Liver (tissue), 9 donors: Measurements from ENCODE around the gene PXDN. TPM values are rescaled to one million over a fixed set of nuclear protein-coding genes. Genes with fewer than 3 reads are reported as not detected.

ENCODE experiments used
- DNase-seq: peaks from one replicate; pipeline ENCODE4 v3.0.0-alpha.2; 2017; ENCODE audit warnings: low spot score
- H3K27ac ChIP-seq, 2 donors: one replicate each; pipeline ENCODE4 v1.7.0; 2013; ENCODE audit warnings: inconsistent platforms in 2 of 2, low read length in 2 of 2, control low read depth in 1 of 2, low read depth in 1 of 2, mild to moderate bottlenecking in 1 of 2
- H3K27me3 ChIP-seq, 4 donors: one replicate each; pipeline versions ENCODE4 v1.6.1 to v1.7.0; 2013; ENCODE audit warnings: low read length in 3 of 4, inconsistent platforms in 1 of 4, mild to moderate bottlenecking in 1 of 4, moderate library complexity in 1 of 4; ENCODE audit not compliant: control insufficient read depth in 4 of 4, insufficient read depth in 4 of 4
- H3K36me3 ChIP-seq, 4 donors: one replicate each; pipeline versions ENCODE4 v1.6.1 to v1.7.0; 2013; ENCODE audit warnings: low read length in 3 of 4, mild to moderate bottlenecking in 3 of 4, low read depth in 1 of 4, moderate library complexity in 1 of 4; ENCODE audit not compliant: control insufficient read depth in 4 of 4, insufficient read depth in 3 of 4
- H3K4me1 ChIP-seq, 4 donors: one replicate each; pipeline versions ENCODE4 v1.6.1 to v1.7.0; 2013; ENCODE audit warnings: low read length in 3 of 4, mild to moderate bottlenecking in 3 of 4, moderate library complexity in 1 of 4; ENCODE audit not compliant: control insufficient read depth in 4 of 4, insufficient read depth in 4 of 4
- H3K4me3 ChIP-seq, 3 donors: one replicate each; pipeline versions ENCODE4 v1.6.1 to v1.7.0; 2013; ENCODE audit warnings: low read length in 3 of 3, control low read depth in 1 of 3, low read depth in 1 of 3, mild to moderate bottlenecking in 1 of 3
- H3K9ac ChIP-seq, 2 donors: one replicate each; pipeline ENCODE4 v1.7.0; 2013; ENCODE audit warnings: low read length in 2 of 2, mild to moderate bottlenecking in 2 of 2, moderate library complexity in 2 of 2, control low read depth in 1 of 2, low read depth in 1 of 2
- H3K9me3 ChIP-seq, 4 donors: one replicate each; pipeline versions ENCODE4 v1.6.1 to v1.7.0; 2013; ENCODE audit warnings: low read length in 3 of 4; ENCODE audit not compliant: control insufficient read depth in 4 of 4
- ATF3 ChIP-seq: IDR thresholded peaks from 2 replicates; pipeline ENCODE4 v1.6.1; 2016; ENCODE audit warnings: antibody characterized with exemption
- EGR1 ChIP-seq, 2 donors: IDR thresholded peaks; 2 replicates each; pipeline ENCODE4 v1.6.1; 2016 to 2018; ENCODE audit warnings: antibody characterized with exemption in 2 of 2, low read depth in 2 of 2
- FOXA1 ChIP-seq: IDR thresholded peaks from 2 replicates; pipeline ENCODE4 v1.6.1; 2016; ENCODE audit warnings: antibody characterized with exemption
- FOXA2 ChIP-seq: IDR thresholded peaks from 2 replicates; pipeline ENCODE4 v1.6.1; 2016; ENCODE audit warnings: antibody characterized with exemption
- GABPA ChIP-seq, 2 donors: IDR thresholded peaks in 1 of 2; conservative IDR thresholded peaks in 1 of 2; 2 replicates each; pipeline ENCODE4 v1.6.1; 2016; ENCODE audit warnings: antibody characterized with exemption in 2 of 2, mild to moderate bottlenecking in 1 of 2, moderate library complexity in 1 of 2
- HNF4A ChIP-seq, 2 donors: conservative IDR thresholded peaks; 2 replicates each; pipeline ENCODE4 v1.6.1; 2016; ENCODE audit warnings: antibody characterized with exemption in 2 of 2, mild to moderate bottlenecking in 2 of 2
- JUND ChIP-seq, 2 donors: IDR thresholded peaks; 2 replicates each; pipeline ENCODE4 v1.6.1; 2016; ENCODE audit warnings: antibody characterized with exemption in 2 of 2
- NR2F2 ChIP-seq: IDR thresholded peaks from 2 replicates; pipeline ENCODE4 v1.6.1; 2016; ENCODE audit warnings: antibody characterized with exemption
- RAD21 ChIP-seq, 2 donors: IDR thresholded peaks; 2 replicates each; pipeline ENCODE4 v1.6.1; 2016; ENCODE audit warnings: antibody characterized with exemption in 2 of 2, mild to moderate bottlenecking in 2 of 2
- RXRA ChIP-seq, 2 donors: IDR thresholded peaks; 2 replicates each; pipeline ENCODE4 v1.6.1; 2017 to 2018; ENCODE audit warnings: antibody characterized with exemption in 2 of 2, mild to moderate bottlenecking in 1 of 2
- SP1 ChIP-seq: IDR thresholded peaks from 2 replicates; pipeline ENCODE4 v1.6.1; 2018; ENCODE audit warnings: antibody characterized with exemption, mild to moderate bottlenecking
- TAF1 ChIP-seq: conservative IDR thresholded peaks from 2 replicates; pipeline ENCODE4 v1.6.1; 2016; ENCODE audit warnings: antibody characterized with exemption, mild to moderate bottlenecking
- YY1 ChIP-seq: IDR thresholded peaks from 2 replicates; pipeline ENCODE4 v1.6.1; 2016; ENCODE audit warnings: antibody characterized with exemption, mild to moderate bottlenecking
- WGBS: extraction: QIAGEN DNeasy Blood & Tissue Kit; methylation state at CpG from one replicate; pipeline ENCODE4 v1.1.7; 2013; 5-methylcytosine and 5-hydroxymethylcytosine counted together
- polyA plus RNA-seq, 2 donors: library from polyadenylated mRNA; stranded (reverse) in 1 of 2; unstranded in 1 of 2; fragments of 200-250 nt in 1 of 2; fragments of >200 nt in 1 of 2; fragmentation: Nextera tagmentation in 1 of 2; extraction: Ambion mirVana in 1 of 2; gene quantifications; one replicate each; pipeline versions ENCODE4 v1.2.1 to v1.2.3, GENCODE V29; 2013 to 2015
- total RNA-seq, 2 donors: library from RNA; depleted of rRNA; stranded (reverse); fragments of >200 nt; gene quantifications; one replicate each; pipeline ENCODE4 v1.2.3, GENCODE V29; 2014
- TF ChIP-seq, protein P1 (sequence below): IDR thresholded peaks from 2 replicates; pipeline ENCODE4 v1.6.1; 2016; ENCODE audit warnings: antibody characterized with exemption
- TF ChIP-seq, protein P2 (sequence below): IDR thresholded peaks from 2 replicates; pipeline ENCODE4 v1.6.1; 2016; ENCODE audit warnings: antibody characterized with exemption, mild to moderate bottlenecking
- TF ChIP-seq, protein P3 (sequence below): IDR thresholded peaks from 2 replicates; pipeline ENCODE4 v1.6.1; 2016; ENCODE audit warnings: antibody characterized with exemption
- TF ChIP-seq, protein P4 (sequence below): fragments of 150-350 bp; IDR thresholded peaks from 2 replicates; pipeline ENCODE4 v1.5.1; 2017; ENCODE audit warnings: improper control_type of control experiment, low read depth, low read length; ENCODE audit not compliant: missing input control
- donor health status: healthy.
- donor health status: healthy.
- donor health status: healthy.
- donor health status: healthy.
- donor health status: healthy.

The PXDN gene
- total and polyA plus RNA-seq, 4 donors = 4.2 to 21.5 (median 16.9) TPM

- Histone ChIP-seq H3K36me3 (no peaks in the 10 kb centered on the region), H3K27ac (no peak overlapping the region), H3K27me3 (no peaks in the 10 kb centered on the region), H3K9me3 (no peaks in the 10 kb centered on the region), H3K4me3 (no peak overlapping the region), H3K4me1 (no peaks in the 10 kb centered on the region), H3K9ac (no peak overlapping the region)
- TF ChIP-seq, protein P1, sequence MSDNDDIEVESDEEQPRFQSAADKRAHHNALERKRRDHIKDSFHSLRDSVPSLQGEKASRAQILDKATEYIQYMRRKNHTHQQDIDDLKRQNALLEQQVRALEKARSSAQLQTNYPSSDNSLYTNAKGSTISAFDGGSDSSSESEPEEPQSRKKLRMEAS = no peak
- TF ChIP-seq, protein P2, sequence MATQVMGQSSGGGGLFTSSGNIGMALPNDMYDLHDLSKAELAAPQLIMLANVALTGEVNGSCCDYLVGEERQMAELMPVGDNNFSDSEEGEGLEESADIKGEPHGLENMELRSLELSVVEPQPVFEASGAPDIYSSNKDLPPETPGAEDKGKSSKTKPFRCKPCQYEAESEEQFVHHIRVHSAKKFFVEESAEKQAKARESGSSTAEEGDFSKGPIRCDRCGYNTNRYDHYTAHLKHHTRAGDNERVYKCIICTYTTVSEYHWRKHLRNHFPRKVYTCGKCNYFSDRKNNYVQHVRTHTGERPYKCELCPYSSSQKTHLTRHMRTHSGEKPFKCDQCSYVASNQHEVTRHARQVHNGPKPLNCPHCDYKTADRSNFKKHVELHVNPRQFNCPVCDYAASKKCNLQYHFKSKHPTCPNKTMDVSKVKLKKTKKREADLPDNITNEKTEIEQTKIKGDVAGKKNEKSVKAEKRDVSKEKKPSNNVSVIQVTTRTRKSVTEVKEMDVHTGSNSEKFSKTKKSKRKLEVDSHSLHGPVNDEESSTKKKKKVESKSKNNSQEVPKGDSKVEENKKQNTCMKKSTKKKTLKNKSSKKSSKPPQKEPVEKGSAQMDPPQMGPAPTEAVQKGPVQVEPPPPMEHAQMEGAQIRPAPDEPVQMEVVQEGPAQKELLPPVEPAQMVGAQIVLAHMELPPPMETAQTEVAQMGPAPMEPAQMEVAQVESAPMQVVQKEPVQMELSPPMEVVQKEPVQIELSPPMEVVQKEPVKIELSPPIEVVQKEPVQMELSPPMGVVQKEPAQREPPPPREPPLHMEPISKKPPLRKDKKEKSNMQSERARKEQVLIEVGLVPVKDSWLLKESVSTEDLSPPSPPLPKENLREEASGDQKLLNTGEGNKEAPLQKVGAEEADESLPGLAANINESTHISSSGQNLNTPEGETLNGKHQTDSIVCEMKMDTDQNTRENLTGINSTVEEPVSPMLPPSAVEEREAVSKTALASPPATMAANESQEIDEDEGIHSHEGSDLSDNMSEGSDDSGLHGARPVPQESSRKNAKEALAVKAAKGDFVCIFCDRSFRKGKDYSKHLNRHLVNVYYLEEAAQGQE = no peak
- TF ChIP-seq FOXA1 (no peak), SP1 (no peak), HNF4A (conservative IDR thresholded peaks at IDR 0.05) (no peak), RXRA (IDR thresholded peaks at IDR 0.05) (no peak), NR2F2 (no peak), JUND (IDR thresholded peaks at IDR 0.05) (no peak), RAD21 (IDR thresholded peaks at IDR 0.05) (no peak), ATF3 (no peak)
- TF ChIP-seq, protein P3, sequence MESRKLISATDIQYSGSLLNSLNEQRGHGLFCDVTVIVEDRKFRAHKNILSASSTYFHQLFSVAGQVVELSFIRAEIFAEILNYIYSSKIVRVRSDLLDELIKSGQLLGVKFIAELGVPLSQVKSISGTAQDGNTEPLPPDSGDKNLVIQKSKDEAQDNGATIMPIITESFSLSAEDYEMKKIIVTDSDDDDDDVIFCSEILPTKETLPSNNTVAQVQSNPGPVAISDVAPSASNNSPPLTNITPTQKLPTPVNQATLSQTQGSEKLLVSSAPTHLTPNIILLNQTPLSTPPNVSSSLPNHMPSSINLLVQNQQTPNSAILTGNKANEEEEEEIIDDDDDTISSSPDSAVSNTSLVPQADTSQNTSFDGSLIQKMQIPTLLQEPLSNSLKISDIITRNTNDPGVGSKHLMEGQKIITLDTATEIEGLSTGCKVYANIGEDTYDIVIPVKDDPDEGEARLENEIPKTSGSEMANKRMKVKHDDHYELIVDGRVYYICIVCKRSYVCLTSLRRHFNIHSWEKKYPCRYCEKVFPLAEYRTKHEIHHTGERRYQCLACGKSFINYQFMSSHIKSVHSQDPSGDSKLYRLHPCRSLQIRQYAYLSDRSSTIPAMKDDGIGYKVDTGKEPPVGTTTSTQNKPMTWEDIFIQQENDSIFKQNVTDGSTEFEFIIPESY = no peak
- DNase-seq = no peak
- WGBS = 83% methylated on average over 18 of the region's 18 CpGs
Measured at GRCh38 chr2:1664698-1665097, 79.6 kb downstream of the PXDN start.

DNA sequence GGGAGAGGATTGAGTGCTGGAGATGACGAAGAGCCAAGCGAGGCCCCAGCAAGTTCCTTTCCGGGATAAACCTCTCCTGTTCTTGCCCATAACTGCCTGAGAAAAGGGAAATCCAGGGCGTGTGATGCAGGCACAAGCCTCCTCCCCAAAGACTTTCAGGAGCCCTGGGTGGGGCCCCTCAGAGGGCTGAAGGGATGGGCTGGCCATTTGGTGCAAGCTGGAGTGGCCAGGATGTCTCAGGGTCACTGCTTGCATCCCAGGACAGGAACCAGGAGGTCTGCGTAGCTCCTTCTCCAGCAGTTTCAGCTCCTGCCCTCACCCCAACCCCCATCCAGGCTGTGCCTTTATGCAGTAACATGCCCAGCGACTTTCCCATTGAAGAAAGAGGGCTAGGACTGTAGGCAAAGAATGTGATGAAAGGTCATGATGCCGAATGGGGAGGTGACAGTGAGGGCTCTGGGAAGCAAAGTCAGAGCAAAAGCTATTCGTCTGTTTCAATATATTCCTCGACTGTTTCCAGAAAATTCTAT, 80.2 kb downstream of the PXDN start:
- H3K27ac ChIP-seq = no peak overlapping the region
- no peak overlapping the region for H3K9ac ChIP-seq
- no peaks in the 10 kb centered on the region for H3K9me3 ChIP-seq
- H3K4me3 ChIP-seq = no peak overlapping the region
- no peaks in the 10 kb centered on the region for H3K36me3 ChIP-seq
- H3K27me3 ChIP-seq = no peaks in the 10 kb centered on the region
- H3K4me1 ChIP-seq = no peaks in the 10 kb centered on the region
- WGBS = 80% methylated on average over 9 of the region's 9 CpGs
- DNase-seq = no peak
- TF ChIP-seq RAD21 (IDR thresholded peaks at IDR 0.05) (no peak), GABPA (IDR thresholded peaks at IDR 0.05 in 1 of 2, conservative IDR thresholded peaks at IDR 0.05 in 1 of 2) (no peak), JUND (IDR thresholded peaks at IDR 0.05) (no peak), EGR1 (IDR thresholded peaks at IDR 0.05; ENCODE audit: low read depth in 2 of 2) (no peak), TAF1 (no peak), YY1 (no peak), ATF3 (no peak), HNF4A (conservative IDR thresholded peaks at IDR 0.05) (no peak), RXRA (IDR thresholded peaks at IDR 0.05) (no peak), FOXA1 (no peak), SP1 (no peak), FOXA2 (no peak), NR2F2 (no peak)
- TF ChIP-seq, protein P3 = no peak
- TF ChIP-seq, protein P4, sequence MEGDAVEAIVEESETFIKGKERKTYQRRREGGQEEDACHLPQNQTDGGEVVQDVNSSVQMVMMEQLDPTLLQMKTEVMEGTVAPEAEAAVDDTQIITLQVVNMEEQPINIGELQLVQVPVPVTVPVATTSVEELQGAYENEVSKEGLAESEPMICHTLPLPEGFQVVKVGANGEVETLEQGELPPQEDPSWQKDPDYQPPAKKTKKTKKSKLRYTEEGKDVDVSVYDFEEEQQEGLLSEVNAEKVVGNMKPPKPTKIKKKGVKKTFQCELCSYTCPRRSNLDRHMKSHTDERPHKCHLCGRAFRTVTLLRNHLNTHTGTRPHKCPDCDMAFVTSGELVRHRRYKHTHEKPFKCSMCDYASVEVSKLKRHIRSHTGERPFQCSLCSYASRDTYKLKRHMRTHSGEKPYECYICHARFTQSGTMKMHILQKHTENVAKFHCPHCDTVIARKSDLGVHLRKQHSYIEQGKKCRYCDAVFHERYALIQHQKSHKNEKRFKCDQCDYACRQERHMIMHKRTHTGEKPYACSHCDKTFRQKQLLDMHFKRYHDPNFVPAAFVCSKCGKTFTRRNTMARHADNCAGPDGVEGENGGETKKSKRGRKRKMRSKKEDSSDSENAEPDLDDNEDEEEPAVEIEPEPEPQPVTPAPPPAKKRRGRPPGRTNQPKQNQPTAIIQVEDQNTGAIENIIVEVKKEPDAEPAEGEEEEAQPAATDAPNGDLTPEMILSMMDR = no peak
- TF ChIP-seq, protein P1 = no peak
